Colonic mucosa (tissue), 4 donors: ENCODE measurements around the gene RPS26. TPM values are rescaled to one million over a fixed set of nuclear protein-coding genes. Genes with fewer than 3 reads are reported as not detected.
"Not testable (repeated sequence)": the region's sequence is repeated elsewhere in the genome, so short reads cannot be mapped to it uniquely, and the experiment has no call there.

ENCODE experiments used
- DNase-seq: peaks from one replicate; pipeline ENCODE4 v3.0.0-alpha.2; 2020
- H3K27ac ChIP-seq: fragments of 200-600 bp; one replicate; pipeline ENCODE4 v1.8.0; 2021
- H3K27me3 ChIP-seq: fragments of 200-600 bp; one replicate; pipeline ENCODE4 v1.8.0; 2021
- H3K36me3 ChIP-seq: fragments of 200-600 bp; one replicate; pipeline ENCODE4 v1.8.0; 2021
- H3K4me1 ChIP-seq: fragments of 200-600 bp; one replicate; pipeline ENCODE4 v1.8.0; 2021; ENCODE audit warnings: mild to moderate bottlenecking
- H3K4me3 ChIP-seq: fragments of 200-600 bp; one replicate; pipeline ENCODE4 v1.8.0; 2021
- H3K9ac ChIP-seq, 2 donors: one replicate each; pipeline ENCODE4 v1.7.0; 2013; ENCODE audit warnings: control low read depth in 2 of 2, low read depth in 2 of 2, low read length in 2 of 2
- H3K9me3 ChIP-seq: fragments of 200-600 bp; one replicate; pipeline ENCODE4 v1.8.0; 2021
- intact Hi-C: fragments of 100-400 bp; cut with DNase I; formaldehyde crosslinking; loops from one replicate; pipeline ENCODE4 v1.14.1; 2022
- total RNA-seq, 2 donors: library from RNA; stranded (reverse); fragmentation: NEBNext Ultra II Directional in 1 of 2; extraction: Animal tissue kit (Norgen Biotek cat#: 25700) in 1 of 2; gene quantifications; one replicate each; pipeline ENCODE4 v1.2.1, GENCODE V29; 2021
- TF ChIP-seq, protein P1 (sequence below): fragments of 200-600 bp; IDR thresholded peaks from one replicate; pipeline ENCODE4 v1.8.0; 2022; ENCODE audit warnings: antibody characterized with exemption, mild to moderate bottlenecking
- donor health status: healthy.
- donor health status: DM: no; HTN: no; CAD: no.
- donor health status: DM: no; HTN: no; CAD: no.

Gene RPS26
- total RNA-seq, 2 donors from 2014 or later: 53.1 to 80.5 TPM

DNA sequence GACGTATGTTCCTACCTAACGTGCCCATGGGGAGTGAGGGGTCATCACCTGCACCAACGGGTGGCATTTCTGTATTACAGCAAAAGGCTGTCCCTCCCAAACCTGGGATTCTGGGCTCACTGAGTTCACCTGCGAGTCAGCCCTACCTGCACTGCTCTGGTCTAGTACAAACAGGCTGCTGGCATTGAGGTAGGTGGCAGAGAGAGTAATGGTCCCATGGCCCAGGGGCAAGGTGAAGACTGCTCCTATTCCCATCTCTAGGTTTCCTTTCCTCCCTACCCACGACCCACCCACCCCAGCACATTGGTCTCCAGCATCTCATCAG, 44.2 kb upstream of the RPS26 start:
- no peaks in the 10 kb centered on the region for H3K36me3 ChIP-seq
- TF ChIP-seq, protein P1, sequence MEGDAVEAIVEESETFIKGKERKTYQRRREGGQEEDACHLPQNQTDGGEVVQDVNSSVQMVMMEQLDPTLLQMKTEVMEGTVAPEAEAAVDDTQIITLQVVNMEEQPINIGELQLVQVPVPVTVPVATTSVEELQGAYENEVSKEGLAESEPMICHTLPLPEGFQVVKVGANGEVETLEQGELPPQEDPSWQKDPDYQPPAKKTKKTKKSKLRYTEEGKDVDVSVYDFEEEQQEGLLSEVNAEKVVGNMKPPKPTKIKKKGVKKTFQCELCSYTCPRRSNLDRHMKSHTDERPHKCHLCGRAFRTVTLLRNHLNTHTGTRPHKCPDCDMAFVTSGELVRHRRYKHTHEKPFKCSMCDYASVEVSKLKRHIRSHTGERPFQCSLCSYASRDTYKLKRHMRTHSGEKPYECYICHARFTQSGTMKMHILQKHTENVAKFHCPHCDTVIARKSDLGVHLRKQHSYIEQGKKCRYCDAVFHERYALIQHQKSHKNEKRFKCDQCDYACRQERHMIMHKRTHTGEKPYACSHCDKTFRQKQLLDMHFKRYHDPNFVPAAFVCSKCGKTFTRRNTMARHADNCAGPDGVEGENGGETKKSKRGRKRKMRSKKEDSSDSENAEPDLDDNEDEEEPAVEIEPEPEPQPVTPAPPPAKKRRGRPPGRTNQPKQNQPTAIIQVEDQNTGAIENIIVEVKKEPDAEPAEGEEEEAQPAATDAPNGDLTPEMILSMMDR: no peak
- no peaks in the 10 kb centered on the region for H3K27me3 ChIP-seq
- H3K9me3 ChIP-seq: no peaks in the 10 kb centered on the region
- H3K4me3 ChIP-seq: peak overlapping the region; percentile 57
- peaks cover 9% of the 10 kb centered on the region for H3K4me1 ChIP-seq
- peak overlapping the region; percentile 92 to 99 for H3K9ac ChIP-seq
- peak overlapping the region; percentile 88 for H3K27ac ChIP-seq
- DNase-seq: peak; percentile 54
- intact Hi-C loops: no loop called here

GRCh38 chr12:55999522-55999921, 42.2 kb upstream of the RPS26 start:
- H3K27me3 ChIP-seq, H3K9ac ChIP-seq, intact Hi-C loops, H3K4me1 ChIP-seq, H3K9me3 ChIP-seq, DNase-seq, H3K27ac ChIP-seq, H3K36me3 ChIP-seq, H3K4me3 ChIP-seq: not testable (repeated sequence)

DNA sequence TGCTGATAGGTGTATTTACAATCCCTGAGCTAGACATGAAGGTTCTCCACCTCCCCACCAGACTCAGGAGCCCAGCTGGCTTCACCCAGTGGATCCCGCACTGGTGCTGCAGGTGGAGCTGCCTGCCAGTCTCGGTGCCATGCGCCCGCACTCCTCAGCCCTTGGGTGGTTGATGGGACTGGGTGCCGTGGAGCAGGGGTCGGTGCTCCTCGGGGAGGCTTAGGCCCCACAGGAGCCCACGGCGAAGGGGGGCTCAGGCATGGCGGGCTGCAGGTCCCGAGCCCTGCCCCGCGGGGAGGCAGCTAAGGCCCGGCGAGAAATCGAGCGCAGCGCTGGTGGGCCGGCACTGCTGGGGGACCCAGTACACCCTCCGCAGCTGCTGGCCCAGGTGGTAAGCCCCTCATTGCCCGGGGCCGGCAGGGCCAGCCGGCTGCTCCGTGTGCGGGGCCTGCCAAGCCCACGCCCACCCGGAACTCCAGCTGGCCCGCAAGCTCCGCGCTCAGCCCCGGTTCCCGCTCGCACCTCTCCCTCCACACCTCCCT, 41.6 kb upstream of the RPS26 start:
- peak overlapping the region in 1 of 2 donors; percentile 9 for H3K9ac ChIP-seq
- H3K9me3 ChIP-seq, H3K4me3 ChIP-seq, H3K36me3 ChIP-seq, H3K27ac ChIP-seq, intact Hi-C loops, H3K4me1 ChIP-seq, DNase-seq, H3K27me3 ChIP-seq: not testable (repeated sequence)

GRCh38 chr12:56001487-56002100, 40.1 kb upstream of the RPS26 start:
- intact Hi-C loops: no loop called here
- Histone ChIP-seq H3K27me3 (no peaks in the 10 kb centered on the region), H3K27ac (peak overlapping the region; percentile 46), H3K4me1 (peaks cover 9% of the 10 kb centered on the region), H3K9ac (no peak overlapping the region), H3K9me3 (no peaks in the 10 kb centered on the region), H3K36me3 (no peaks in the 10 kb centered on the region), H3K4me3 (no peak overlapping the region)
- DNase-seq: peak; percentile 37
- TF ChIP-seq, protein P1: no peak

DNA sequence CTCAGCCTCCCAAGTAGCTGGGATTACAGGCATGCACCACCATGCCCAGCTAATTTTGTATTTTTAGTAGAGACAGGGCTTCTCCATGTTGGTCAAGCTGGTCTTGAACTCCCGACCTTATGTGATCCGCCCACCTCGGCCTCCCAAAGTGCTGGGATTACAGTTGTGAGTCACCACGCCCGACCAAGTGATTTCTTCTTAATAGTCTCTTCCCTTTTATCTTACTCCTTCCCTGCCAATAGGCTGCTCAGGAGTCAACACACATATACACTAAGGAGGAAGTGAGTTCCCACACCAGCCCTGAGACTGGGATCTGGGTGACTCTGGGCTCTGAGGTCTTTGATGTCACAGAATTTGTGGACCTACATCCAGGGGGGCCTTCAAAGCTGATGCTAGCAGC, 38.3 kb upstream of the RPS26 start:
- intact Hi-C loops, H3K36me3 ChIP-seq: not testable (repeated sequence)

DNA sequence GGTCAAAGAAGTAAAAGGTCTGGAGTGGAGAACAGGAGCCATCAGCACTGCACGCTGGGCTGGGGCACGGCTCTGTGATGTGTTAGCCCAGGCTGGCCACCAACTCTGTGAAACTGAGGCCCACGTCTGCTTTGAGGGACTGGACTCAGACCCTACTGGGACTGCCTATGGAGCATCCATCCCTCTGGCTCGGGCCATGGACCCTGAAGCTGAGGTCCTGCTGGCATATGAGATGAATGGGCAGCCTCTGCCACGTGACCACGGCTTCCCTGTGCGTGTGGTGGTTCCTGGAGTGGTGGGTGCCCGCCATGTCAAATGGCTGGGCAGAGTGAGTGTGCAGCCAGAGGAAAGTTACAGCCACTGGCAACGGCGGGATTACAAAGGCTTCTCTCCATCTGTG, 37.5 kb upstream of the RPS26 start:
- no peak for DNase-seq
- no peaks in the 10 kb centered on the region for H3K36me3 ChIP-seq
- intact Hi-C loops: no loop called here
- no peak overlapping the region for H3K4me3 ChIP-seq
- no peaks in the 10 kb centered on the region for H3K9me3 ChIP-seq
- H3K9ac ChIP-seq: no peak overlapping the region
- TF ChIP-seq, protein P1: no peak
- H3K27me3 ChIP-seq: no peaks in the 10 kb centered on the region
- H3K4me1 ChIP-seq: peaks cover 5% of the 10 kb centered on the region
- H3K27ac ChIP-seq: no peak overlapping the region

More for the DNA sequence above, 38.3 kb upstream of the RPS26 start:
- H3K9me3 ChIP-seq, H3K4me3 ChIP-seq, H3K4me1 ChIP-seq, H3K9ac ChIP-seq, H3K27ac ChIP-seq, H3K27me3 ChIP-seq, DNase-seq: not testable (repeated sequence)
